Hepatocyte (in vitro differentiated cells): ENCODE data around the gene PCNA.

Source experiments
- EZH2 ChIP-seq: fragments of 200-600 bp; sonication (generic); IDR thresholded peaks from 2 replicates; pipeline ENCODE4 v1.6.1; 2016; ENCODE audit warnings: antibody characterized with exemption, mild to moderate bottlenecking, borderline replicate concordance
- TF ChIP-seq, protein P1 (sequence below): fragments of 200-600 bp; sonication (generic); IDR thresholded peaks from 2 replicates; pipeline ENCODE4 v1.5.1; 2016; ENCODE audit warnings: antibody characterized with exemption, mild to moderate bottlenecking; ENCODE audit not compliant: poor library complexity

DNA sequence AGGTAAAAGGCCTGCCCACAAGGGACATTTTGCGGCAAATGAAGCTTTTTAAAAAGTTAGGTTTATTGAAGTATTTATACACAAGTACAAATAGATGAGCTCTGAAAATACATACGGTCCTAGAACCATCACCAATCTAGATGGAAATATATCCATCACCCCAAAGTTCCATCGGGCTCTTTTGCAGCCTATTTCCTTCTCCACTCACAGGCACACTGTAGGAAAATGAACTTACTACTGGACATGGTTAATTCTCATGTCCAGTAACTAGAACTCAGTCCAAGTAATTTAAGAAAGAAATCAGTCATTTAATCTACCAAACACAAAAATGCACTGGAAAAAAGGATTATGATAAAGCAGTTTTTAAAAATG, 6.2 kb downstream of the PCNA start:
- no peak for TF ChIP-seq EZH2
- TF ChIP-seq, protein P1, sequence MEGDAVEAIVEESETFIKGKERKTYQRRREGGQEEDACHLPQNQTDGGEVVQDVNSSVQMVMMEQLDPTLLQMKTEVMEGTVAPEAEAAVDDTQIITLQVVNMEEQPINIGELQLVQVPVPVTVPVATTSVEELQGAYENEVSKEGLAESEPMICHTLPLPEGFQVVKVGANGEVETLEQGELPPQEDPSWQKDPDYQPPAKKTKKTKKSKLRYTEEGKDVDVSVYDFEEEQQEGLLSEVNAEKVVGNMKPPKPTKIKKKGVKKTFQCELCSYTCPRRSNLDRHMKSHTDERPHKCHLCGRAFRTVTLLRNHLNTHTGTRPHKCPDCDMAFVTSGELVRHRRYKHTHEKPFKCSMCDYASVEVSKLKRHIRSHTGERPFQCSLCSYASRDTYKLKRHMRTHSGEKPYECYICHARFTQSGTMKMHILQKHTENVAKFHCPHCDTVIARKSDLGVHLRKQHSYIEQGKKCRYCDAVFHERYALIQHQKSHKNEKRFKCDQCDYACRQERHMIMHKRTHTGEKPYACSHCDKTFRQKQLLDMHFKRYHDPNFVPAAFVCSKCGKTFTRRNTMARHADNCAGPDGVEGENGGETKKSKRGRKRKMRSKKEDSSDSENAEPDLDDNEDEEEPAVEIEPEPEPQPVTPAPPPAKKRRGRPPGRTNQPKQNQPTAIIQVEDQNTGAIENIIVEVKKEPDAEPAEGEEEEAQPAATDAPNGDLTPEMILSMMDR = no peak
